ENCODE data around the gene CADPS.

Gene CADPS

DNA sequence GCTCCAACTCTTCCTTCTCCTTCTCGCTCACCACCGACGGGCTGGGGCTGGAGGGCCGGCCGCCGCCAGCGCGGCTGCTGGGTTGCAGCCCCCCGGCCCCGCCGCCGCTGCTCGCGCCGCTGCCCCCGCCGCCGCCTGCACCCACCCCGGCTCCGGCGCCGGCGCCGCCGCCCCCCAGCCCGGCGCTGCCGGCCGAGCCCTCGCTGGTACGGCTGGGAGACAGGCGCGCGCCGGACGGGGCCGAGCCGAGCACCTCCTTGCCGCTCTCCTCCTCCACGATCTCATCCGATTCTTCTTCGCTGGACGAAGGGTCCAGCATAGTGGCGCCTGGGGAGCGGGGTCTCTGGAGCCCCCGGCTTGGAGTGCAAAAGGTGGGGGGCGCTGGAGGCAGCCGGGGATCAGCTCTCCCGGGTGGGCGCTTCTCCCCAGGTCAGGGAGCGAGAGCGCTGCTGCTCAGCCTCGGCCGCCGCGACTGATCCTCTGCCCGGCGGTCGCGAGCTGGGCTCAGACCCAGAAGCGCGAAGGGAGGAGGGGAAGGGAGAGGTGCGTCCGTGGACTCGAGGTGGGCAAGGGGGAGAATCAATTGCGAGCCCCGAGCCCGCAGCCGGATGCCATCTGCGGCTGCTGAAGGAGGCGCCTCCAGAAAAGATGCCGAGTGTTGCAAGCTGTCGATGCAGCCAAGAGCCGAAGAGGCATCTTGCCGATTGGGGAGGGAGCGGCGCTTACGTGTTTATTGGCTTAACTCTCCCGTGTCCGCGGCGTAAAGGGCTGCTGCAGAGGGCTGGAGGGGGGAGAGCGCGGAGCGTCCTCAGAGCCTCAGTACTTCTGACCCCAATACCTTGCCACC is at the start of gene CADPS:
Gene CADPS, minus strand, starts transcription at position 706 of the 847 bp plus-strand sequence. Its CDS starts 387 bp downstream, at position 319.
- no peak for DNase-seq (ENCODE audit: low read depth in 2 of 2)

DNA sequence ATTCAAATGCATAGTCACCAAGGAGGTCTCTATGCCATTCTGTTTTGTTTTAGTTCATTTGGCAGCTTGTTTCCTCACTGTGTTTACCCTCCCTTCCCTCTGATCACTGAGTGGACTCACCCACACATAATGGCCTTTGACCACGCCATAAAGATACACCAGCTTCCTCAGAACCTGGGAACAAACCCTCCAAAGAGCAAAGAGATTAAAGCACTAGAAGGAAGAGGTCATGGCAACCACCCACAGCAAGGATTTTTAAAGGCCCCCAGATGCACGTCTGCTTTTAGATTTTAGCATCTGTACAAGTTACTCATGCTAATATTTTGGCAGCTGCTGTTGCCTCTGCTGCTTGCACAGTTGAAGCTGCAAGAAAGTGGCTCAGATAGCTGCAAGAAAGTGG is 47.9 kb upstream of the CADPS start:
- DNase-seq (ENCODE audit: low read depth in 2 of 2), result no peak

DNA sequence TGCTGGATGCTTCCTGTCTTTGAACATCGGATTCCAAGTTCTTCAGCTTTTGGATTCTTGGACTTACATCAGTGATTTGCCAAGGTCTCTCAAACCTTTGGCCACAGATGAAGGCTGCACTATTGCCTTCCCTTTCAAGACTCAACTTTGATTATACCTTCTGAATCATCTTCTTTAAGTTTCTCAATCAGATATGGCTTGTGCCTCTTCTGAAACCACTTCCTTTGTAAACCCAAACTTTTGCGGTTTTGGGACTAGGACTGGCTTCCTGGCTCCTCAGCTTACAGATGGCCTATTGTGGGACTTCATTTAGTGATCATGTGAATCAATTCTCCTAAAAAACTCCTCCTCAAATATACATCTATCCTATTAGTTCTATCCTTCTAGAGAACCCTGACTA is 47.1 kb upstream of the CADPS start:
- no peak for DNase-seq (ENCODE audit: low read depth in 2 of 2)

DNA sequence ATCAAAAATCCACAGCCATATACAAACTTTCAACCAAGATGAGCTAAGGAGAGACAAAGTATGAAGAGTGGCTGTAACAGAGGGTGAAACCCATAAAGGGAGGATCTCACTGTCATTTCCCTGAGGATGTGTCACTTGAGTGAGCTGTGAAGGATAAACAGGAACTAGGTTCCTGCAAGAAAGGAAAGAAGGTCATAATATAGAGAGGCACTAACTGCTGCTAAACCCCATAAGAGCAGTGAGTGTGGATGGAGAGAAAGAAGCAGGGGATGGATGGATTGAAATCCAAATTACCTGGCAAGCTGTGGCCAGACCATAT is 45.2 kb upstream of the CADPS start:
- no peak for DNase-seq (ENCODE audit: low read depth in 2 of 2)

DNA sequence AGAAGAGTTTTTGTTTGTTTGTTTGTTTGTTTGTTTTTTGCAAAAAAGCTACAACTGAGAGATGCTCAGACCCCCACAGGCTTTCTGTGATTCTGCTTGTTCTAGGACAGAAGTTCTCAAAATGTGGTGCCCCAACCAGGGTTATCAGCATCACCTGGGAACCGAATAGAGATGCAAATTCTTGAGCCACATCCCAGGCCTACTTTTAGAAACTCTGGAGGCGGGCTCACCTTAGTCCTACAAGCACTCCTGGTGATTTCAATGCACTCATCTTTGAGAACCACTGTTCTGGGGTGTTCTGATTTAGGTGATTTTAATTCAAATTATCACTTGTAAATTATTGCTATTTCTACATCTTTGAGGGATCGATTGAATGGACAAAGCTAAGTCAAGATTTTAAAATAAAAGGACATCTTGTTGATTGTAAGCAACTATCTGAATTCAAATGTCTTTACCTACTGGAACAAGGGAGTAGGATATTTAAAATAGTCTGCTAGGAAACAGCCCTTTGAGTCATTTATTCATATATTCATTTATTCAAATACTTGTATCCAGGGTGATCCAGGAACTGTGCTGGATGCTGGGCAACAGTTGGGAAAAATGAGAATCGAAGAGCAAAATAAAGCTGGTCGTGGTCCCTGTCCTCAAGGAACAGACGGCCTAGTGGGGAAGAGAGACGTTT is 44.7 kb upstream of the CADPS start:
- DNase-seq (ENCODE audit: low read depth in 2 of 2), result no peak

DNA sequence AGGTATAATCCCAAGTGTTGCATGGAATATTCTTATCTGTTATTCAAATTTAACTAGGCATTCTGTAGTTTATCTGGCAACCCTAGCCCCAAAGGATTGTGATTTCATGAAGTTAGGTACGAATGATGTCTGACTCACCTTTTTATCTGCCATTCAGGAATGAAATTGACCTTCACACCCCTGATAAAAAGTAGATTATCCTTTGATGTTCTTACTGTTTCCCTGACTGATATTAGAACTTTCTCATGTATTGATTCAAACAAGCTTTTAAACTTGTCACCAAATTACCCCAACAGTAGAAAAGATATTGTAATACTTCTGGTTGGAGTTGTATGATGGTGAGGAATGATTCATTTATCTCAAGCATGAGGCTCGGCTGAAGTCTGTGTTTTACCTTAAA is 43.6 kb upstream of the CADPS start:
- DNase-seq (ENCODE audit: low read depth in 2 of 2), result no peak

DNA sequence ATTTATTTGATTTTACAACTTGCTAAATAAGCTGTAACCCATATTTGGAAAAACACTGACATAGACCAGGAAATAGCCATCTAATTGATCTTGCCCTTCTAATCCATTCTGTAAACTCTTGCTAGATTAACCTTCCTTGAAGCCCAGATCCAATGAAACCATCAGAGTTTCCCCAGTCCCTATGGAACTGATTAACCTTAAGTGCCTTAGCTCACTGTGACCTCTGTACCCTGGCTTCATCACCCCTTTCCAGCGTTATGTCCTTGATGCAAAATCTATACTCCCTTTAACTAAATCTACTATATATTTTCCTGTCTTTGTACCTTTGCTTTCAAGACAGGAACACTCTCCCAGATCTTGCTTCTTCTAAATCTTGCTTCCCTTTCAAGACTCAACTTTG is 42.9 kb upstream of the CADPS start:
- no peak for DNase-seq (ENCODE audit: low read depth in 2 of 2)

DNA sequence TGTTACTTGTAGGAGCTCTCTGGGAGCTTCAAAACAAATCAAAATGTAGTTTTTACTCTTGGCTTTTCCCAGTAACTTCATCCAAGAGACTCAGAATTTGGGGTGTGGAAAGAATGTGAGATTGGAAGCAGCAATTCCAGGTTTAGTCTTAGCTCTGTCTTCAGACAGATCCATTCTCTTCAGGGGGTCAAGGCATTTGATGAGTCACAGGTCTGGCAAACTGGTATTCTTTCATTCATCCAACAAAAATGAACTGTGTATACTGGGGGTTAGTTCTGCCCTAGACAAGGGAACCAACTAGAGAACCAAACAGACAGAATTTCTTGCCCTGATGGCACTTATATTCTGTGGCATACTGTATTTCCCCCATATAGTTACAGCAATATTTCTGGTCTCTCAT is 36.3 kb upstream of the CADPS start:
- DNase-seq (ENCODE audit: low read depth in 2 of 2), result no peak

DNA sequence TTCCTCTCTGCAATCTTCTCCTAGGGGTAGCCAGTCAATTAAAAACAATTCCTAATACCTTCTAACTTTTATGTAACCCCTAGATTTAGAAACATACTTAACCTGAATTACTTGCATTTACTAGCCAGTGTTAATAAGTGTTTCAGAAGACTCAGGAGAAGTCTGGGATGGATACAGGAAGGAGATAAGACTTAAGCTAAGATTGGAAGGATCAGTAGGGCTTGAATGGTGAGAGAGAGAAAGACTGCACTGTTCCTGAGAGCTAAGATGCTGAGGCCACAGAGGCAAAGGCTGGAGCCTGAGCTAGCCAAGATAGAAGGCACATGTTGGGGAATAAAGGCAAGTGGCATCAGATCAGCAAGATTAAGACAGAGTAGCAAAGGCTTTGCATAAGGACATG is 30.1 kb upstream of the CADPS start:
- DNase-seq (ENCODE audit: low read depth in 2 of 2), result no peak

DNA sequence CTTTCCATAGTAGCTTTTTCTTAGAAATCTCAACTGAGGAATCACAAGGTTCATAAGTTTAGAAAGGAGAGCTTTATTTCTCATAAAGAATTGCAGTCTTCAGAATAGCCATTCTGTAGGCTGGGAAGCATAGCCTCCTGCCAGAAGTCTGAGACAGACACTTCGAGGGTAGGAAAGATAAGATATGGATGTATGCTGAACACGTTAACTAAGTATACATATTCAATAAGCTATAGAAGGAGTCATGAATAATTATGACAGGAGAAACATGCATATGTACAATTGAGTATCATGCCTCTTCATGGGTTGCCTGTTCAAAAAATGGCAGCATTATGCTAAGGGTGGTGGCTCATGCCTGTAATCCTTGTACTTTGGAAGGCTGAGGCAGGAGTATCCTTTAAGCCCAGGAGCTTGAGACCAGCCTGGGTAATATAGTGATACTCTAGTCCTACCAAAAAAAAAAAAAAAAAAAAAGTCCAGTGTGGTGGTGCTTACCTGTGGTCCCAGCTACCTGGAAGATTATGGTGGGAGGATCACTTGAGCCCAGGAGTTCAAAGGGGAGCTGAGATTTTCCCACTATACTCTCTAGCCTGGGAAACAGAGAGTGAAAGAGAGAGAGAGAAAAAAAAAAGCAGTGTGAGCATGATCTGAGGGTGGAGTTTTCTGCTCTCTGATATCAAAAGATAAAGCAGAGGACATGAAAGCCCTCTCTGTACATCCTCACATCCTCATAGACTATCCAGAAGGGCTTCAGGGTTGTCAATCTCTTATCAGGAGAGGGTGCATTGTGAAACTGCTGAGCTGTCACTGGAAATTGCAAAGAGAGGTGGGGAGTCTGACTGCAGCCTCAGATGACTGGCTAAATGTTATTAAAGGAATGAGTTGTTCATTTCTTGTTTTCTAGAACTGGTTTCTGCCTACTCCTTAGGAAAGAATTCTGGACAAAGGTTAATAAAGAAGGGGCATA is 23.6 kb upstream of the CADPS start:
- DNase-seq (ENCODE audit: low read depth in 2 of 2), result no peak

DNA sequence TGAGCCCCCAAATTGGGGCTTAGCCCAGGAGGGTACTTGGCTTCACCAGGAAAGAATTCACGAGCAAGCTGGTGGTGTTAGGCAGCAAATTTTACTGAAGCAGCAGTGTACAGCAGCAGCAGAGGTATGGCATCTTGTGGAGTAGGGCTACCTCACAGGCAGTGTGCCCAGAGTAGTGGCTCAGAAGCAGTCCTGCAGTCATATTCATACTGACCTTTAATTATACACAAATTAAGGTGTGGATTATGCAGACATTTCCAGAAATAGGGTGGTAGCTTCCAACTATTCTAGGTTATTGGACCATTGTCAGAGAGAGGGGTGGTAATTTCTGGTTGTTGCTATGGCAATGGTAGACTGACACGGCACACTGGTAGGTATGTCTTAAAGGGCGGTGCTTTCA is 20.7 kb upstream of the CADPS start:
- DNase-seq (ENCODE audit: low read depth in 2 of 2), result no peak

DNA sequence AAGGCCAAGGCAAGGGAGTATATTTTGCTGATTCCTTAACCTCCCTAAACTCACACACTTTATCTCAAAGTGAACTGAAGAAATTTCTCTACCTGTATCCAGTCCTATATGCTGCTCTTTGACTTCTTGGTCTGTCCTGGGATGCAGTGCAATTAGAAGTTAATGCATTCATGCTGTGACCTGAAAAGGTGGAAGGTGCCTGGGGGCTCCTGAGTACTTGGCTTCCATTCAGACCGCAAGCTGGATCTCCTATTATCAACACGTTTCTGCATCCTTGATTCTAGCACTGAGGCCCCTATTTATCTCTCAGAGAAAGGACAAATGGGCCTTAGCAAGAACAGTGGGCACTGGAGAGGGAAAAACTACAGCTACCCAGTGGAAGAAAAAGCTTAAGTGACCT is 17.7 kb upstream of the CADPS start:
- no peak for DNase-seq (ENCODE audit: low read depth in 2 of 2)

DNA sequence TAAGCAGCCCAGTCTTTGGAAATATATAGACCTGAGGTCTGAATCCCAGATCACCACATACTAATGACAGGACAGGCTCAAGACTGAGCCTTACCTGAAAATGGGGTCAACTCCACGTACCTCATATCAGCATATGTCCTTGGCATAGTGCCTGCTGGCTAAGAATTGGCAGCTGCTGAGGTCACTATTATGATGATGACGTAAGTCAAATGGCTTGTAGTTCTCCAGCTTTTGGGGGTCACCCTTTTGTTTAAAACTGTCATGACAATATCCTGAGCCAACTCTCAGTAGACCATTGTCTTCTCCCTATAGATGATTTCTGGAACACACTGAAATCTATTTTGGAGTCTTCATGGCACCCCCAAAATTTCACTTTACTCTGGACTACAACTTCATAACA is 16.8 kb upstream of the CADPS start:
- no peak for DNase-seq (ENCODE audit: low read depth in 2 of 2)

DNA sequence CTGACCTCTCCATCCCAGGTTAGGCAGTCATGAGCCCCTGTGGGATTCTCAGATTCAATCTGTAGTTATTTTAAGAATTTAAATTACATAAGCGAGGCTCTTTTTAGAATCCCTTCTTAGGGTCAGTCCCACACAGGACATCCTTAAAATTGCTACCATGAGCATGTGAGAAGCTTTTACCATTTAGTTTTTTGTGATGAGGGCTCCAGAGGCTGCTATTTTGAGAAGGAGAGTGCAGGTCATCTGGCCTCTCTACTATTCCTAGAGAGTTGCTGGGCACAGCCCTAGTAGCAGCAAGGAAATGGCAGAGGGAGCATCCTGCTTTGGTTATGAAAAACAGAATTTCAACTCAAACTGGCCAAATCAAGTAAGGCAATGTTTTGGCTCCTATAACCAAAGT is 13.6 kb upstream of the CADPS start:
- DNase-seq (ENCODE audit: low read depth in 2 of 2), result no peak

DNA sequence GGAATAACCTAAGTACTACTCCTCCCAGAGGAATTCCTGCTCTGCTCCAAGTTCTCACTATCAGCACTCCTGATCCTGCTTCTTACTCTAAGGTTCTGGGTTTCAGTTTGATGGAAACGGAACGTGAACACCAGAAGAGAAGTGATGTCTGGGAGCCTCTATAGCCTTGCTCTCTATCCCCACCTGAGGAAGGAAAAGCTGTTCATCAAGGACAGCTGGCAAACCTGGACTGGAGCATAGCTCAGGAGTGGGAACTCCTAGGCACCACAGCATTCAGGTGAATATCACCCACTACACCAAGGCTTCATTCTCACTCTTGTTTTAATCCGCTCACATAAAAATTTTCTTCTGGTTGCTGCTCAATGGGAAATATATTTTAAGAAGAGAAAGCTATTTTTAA is 13.0 kb upstream of the CADPS start:
- DNase-seq (ENCODE audit: low read depth in 2 of 2), result no peak

DNA sequence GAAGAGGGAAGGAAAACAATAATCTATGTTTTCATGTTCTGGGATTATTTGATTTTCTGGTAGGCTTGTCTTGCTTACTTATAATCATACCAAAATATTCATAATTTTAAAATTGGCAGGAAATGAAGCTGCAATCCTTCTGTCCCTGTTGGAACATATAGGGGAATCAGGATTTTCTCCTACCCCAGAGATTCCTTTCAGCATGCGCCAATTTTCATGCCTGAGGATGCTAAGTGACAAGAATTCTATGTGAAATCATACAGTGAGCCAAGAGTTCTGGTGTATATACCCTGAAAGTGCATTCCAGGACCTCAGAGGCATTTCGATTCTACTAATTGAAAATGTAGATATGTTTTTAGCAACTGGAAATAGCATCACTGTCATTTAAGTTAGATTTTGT is 9.9 kb upstream of the CADPS start:
- no peak for DNase-seq (ENCODE audit: low read depth in 2 of 2)

DNA sequence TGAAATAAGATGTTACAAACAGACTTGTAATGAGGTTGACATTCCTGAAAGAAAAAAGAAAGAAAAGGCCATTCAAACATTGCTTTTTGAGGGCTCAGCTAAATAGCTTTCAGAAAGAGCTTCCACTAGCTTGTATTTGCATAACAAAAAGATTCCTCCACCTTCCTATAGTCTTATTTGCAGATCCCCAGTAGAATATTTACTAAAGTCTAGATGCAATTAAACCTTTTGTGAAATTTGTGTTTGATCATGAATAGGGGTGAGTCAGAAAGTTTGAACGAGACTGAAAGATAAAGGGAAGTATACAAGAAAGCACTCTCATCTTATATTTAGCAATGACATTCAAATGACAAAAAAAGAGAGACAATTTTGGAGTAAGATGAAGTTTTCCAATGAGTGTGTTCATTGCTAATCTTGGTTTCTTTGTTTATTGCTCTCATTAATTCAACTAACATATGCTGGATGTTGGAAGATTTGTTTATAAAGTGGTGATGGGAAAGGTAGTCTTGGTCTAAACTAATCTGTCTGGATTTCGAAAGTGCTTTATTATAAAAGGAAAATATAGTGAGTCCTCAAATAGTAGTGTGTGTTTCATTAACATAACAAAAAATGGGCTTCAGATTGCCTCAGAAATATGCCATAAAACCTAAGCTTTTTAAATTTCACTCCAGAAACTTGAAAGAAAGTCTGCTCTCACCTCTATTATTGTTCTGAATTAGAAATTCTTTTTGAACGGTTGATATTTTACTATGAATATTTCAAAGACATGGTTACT is 9.1 kb upstream of the CADPS start:
- DNase-seq (ENCODE audit: low read depth in 2 of 2), result no peak

DNA sequence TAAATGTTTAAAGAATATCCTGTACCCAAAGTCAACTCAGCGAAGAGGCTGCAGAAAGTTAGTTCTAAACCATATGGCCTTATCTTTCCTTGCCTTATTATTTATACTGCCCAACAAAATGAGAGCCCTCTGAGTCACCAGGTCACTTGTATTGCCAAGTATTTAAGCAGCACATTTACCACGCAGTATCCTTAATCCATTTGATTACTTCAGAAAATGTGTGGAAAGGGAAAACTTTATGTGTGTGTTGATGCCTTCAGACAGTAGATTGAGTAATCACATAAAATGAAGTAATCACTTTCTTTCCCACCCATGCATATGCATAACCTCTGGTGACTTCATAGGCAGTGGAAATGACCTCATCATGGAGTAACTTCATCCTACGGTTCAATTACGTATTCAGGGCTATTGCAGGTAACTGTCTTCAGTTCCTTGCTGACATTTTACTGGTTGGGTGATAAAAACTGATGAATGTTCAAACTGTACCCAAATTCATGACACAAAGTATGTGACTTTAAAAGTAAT is 7.5 kb upstream of the CADPS start:
- DNase-seq (ENCODE audit: low read depth in 2 of 2), result no peak

DNA sequence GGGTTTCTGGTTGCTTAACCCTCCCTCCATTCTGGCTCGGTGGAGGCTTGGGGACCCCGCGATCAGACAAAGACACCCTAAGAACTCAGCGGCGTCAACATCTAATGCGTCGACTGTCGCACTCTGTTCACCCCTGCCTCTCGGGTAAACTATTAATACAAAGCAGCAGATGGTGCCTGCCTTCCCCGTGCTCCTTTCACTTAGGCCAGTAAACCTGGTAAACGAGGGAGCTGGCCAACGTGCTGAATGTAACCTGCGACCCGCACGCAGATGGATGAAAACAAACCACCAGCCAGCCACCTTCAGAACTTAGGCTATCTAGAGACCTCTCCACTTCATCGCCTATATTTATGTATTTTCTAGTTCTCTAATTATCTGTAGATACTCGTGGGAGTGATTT is 848 bp upstream of the CADPS start:
- DNase-seq (ENCODE audit: low read depth in 2 of 2), result no peak

DNA sequence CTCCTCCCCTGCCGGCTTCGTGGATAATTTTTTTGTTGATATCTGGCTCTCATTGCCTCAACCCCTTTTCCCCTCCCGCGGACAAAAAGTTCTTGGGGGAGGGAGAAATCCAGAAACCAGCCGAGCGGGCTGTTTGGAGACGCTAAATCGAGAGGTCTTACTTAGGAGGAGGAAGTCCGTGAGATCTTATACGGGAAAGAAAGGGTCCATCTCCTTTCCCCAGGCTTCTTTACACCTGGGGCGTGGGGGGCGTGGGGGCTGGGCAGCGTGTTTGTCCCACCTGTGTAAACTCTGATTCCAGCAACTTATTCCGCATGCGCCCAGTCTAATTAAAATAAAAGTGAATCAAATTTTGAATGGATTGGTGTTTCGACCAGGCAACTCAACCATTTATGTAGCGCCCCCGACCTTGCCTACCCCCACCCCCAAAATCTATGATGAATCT is 364 bp upstream of the CADPS start:
- no peak for DNase-seq (ENCODE audit: low read depth in 2 of 2)
